Karpas-422 (cell line): ENCODE measurements around the gene NPIPB9. TPM values are rescaled to one million over a fixed set of nuclear protein-coding genes. Genes with fewer than 3 reads are reported as not detected.
"Not testable (repeated sequence)": the region's sequence is repeated elsewhere in the genome, so short reads cannot be mapped to it uniquely, and the experiment has no call there.

Experiments
- DNase-seq: peaks from one replicate; pipeline ENCODE4 v3.0.0-alpha.2; 2015
- H2AFZ ChIP-seq: fragments of 200-600 bp; sonication (generic); 2 replicates; pipeline ENCODE4 v1.6.1; 2014; ENCODE audit warnings: antibody characterized with exemption, low read length, mixed read lengths
- H3K27ac ChIP-seq: fragments of 200-600 bp; sonication (generic); 2 replicates; pipeline ENCODE4 v1.5.1; 2014; ENCODE audit warnings: mild to moderate bottlenecking, low read length, moderate library complexity
- H3K27me3 ChIP-seq: fragments of 200-600 bp; sonication (generic); 2 replicates; pipeline ENCODE4 v1.6.1; 2014; ENCODE audit warnings: low read length, mixed read lengths
- H3K36me3 ChIP-seq: fragments of 200-600 bp; sonication (generic); 2 replicates; pipeline ENCODE4 v1.6.1; 2014; ENCODE audit warnings: low read length, mixed read lengths; ENCODE audit not compliant: insufficient read depth
- H3K4me1 ChIP-seq: fragments of 200-600 bp; sonication (generic); 2 replicates; pipeline ENCODE4 v1.6.1; 2014; ENCODE audit warnings: mild to moderate bottlenecking, low read length, mixed read lengths
- H3K4me2 ChIP-seq: fragments of 200-600 bp; sonication (generic); 2 replicates; pipeline ENCODE4 v1.6.1; 2014; ENCODE audit warnings: low read length, low read depth, mild to moderate bottlenecking; ENCODE audit not compliant: poor library complexity, severe bottlenecking
- H3K4me3 ChIP-seq: fragments of 200-600 bp; sonication (generic); 2 replicates; pipeline ENCODE4 v1.5.1; 2014; ENCODE audit warnings: mild to moderate bottlenecking, antibody characterized with exemption, low read length, mixed read lengths
- H3K79me2 ChIP-seq: fragments of 200-600 bp; sonication (generic); 2 replicates; pipeline ENCODE4 v1.6.1; 2014; ENCODE audit warnings: mild to moderate bottlenecking, low read length, mixed read lengths
- H3K9ac ChIP-seq: fragments of 200-600 bp; sonication (generic); 2 replicates; pipeline ENCODE4 v1.6.0; 2014; ENCODE audit warnings: low read length
- H3K9me2 ChIP-seq: fragments of 200-600 bp; sonication (generic), shearing (Covaris generic); replicated peaks from 2 replicates; pipeline ENCODE4 v1.6.0; 2014; ENCODE audit warnings: mild to moderate bottlenecking, low read length, moderate library complexity; ENCODE audit not compliant: insufficient read depth
- H3K9me3 ChIP-seq: fragments of 300-700, 200-600 bp; sonication (generic); 2 replicates; pipeline ENCODE4 v1.6.1; 2014; ENCODE audit warnings: low read length, mixed read lengths
- H4K20me1 ChIP-seq: fragments of 200-600 bp; sonication (generic); 2 replicates; pipeline ENCODE4 v1.6.1; 2014; ENCODE audit warnings: mild to moderate bottlenecking, antibody characterized with exemption, low read length, low read depth; ENCODE audit not compliant: insufficient read depth
- total RNA-seq: library from RNA; depleted of rRNA; stranded (reverse); fragments of >200 nt; shearing (Covaris generic); gene quantifications from 2 replicates; pipeline ENCODE4 v1.2.3, GENCODE V29; 2014; ENCODE audit warnings: low replicate concordance; rRNA removed

Gene NPIPB9
- 1.6 and 4.3 TPM in 2 replicates for total RNA-seq

- not testable (repeated sequence) for H3K79me2 ChIP-seq, H3K36me3 ChIP-seq, H3K27ac ChIP-seq, H3K4me1 ChIP-seq, H3K9ac ChIP-seq, H2AFZ ChIP-seq, H4K20me1 ChIP-seq, H3K4me2 ChIP-seq, H3K27me3 ChIP-seq, H3K9me2 ChIP-seq, DNase-seq, H3K9me3 ChIP-seq, H3K4me3 ChIP-seq
Observed at GRCh38 chr16:28751487-28751886, at the start of gene NPIPB9. TSS of gene NPIPB9 (plus strand) at chr16:28751787.

- H3K9ac ChIP-seq, H3K27me3 ChIP-seq, H2AFZ ChIP-seq, H3K4me1 ChIP-seq, H4K20me1 ChIP-seq, DNase-seq, H3K36me3 ChIP-seq, H3K4me2 ChIP-seq, H3K9me3 ChIP-seq, H3K4me3 ChIP-seq, H3K27ac ChIP-seq, H3K79me2 ChIP-seq, H3K9me2 ChIP-seq: not testable (repeated sequence)
Observed at GRCh38 chr16:28704246-28704645, 47.3 kb upstream of the NPIPB9 start.

GRCh38 chr16:28711220-28712083, 40.1 kb upstream of the NPIPB9 start, which contains the start of gene EIF3C:
TSS of gene EIF3C (plus strand) at chr16:28711464. CDS start at chr16:28711687, 223 bp downstream.
- H3K4me3 ChIP-seq, H3K36me3 ChIP-seq, H2AFZ ChIP-seq, H3K27me3 ChIP-seq, H3K4me1 ChIP-seq, H3K4me2 ChIP-seq, H3K27ac ChIP-seq, H3K9me3 ChIP-seq, DNase-seq, H3K9ac ChIP-seq, H3K9me2 ChIP-seq, H4K20me1 ChIP-seq, H3K79me2 ChIP-seq: not testable (repeated sequence)

- not testable (repeated sequence) for H3K27ac ChIP-seq, H4K20me1 ChIP-seq, H3K79me2 ChIP-seq, DNase-seq, H3K9me3 ChIP-seq, H3K4me3 ChIP-seq, H3K27me3 ChIP-seq, H3K9ac ChIP-seq, H3K4me2 ChIP-seq, H3K4me1 ChIP-seq, H3K36me3 ChIP-seq, H3K9me2 ChIP-seq, H2AFZ ChIP-seq
Observed at GRCh38 chr16:28722852-28723650, 28.5 kb upstream of the NPIPB9 start.

GRCh38 chr16:28731253-28731652, 20.3 kb upstream of the NPIPB9 start:
- H3K79me2 ChIP-seq, H3K36me3 ChIP-seq, DNase-seq, H3K9me3 ChIP-seq, H3K27me3 ChIP-seq, H3K4me2 ChIP-seq, H3K27ac ChIP-seq, H4K20me1 ChIP-seq, H3K9ac ChIP-seq, H3K4me1 ChIP-seq, H2AFZ ChIP-seq, H3K4me3 ChIP-seq, H3K9me2 ChIP-seq: not testable (repeated sequence)

GRCh38 chr16:28732455-28733124, 19.0 kb upstream of the NPIPB9 start:
- H4K20me1 ChIP-seq, H3K27ac ChIP-seq, H3K9ac ChIP-seq: not testable (repeated sequence)

GRCh38 chr16:28739787-28740186, 11.8 kb upstream of the NPIPB9 start:
- H3K27ac ChIP-seq, H3K4me3 ChIP-seq, H3K9me2 ChIP-seq: not testable (repeated sequence)

More at GRCh38 chr16:28732455-28733124, 19.0 kb upstream of the NPIPB9 start:
- H3K4me1 ChIP-seq, H3K9me2 ChIP-seq, H2AFZ ChIP-seq, H3K79me2 ChIP-seq, H3K4me2 ChIP-seq, DNase-seq, H3K9me3 ChIP-seq, H3K36me3 ChIP-seq, H3K4me3 ChIP-seq, H3K27me3 ChIP-seq: not testable (repeated sequence)

GRCh38 chr16:28740631-28741030, 11.0 kb upstream of the NPIPB9 start:
- not testable (repeated sequence) for DNase-seq, H3K9ac ChIP-seq, H3K9me2 ChIP-seq, H3K27me3 ChIP-seq, H3K79me2 ChIP-seq, H3K9me3 ChIP-seq, H3K4me2 ChIP-seq, H2AFZ ChIP-seq, H3K4me1 ChIP-seq, H3K4me3 ChIP-seq, H3K27ac ChIP-seq, H4K20me1 ChIP-seq, H3K36me3 ChIP-seq

More at GRCh38 chr16:28739787-28740186, 11.8 kb upstream of the NPIPB9 start:
- not testable (repeated sequence) for H3K27me3 ChIP-seq, H3K4me1 ChIP-seq, DNase-seq, H3K4me2 ChIP-seq, H3K36me3 ChIP-seq, H2AFZ ChIP-seq, H3K79me2 ChIP-seq, H4K20me1 ChIP-seq, H3K9ac ChIP-seq, H3K9me3 ChIP-seq
